GM18909 (cell line): ENCODE results near the gene DDX31.

ENCODE experiments used
- ATAC-seq: cut with Tn5 transposase; IDR thresholded peaks from one replicate; pipeline ENCODE4 v1.9.1; 2021; ENCODE audit warnings: mild to moderate bottlenecking; ENCODE audit not compliant: unreplicated experiment, poor library complexity

Gene DDX31

DNA sequence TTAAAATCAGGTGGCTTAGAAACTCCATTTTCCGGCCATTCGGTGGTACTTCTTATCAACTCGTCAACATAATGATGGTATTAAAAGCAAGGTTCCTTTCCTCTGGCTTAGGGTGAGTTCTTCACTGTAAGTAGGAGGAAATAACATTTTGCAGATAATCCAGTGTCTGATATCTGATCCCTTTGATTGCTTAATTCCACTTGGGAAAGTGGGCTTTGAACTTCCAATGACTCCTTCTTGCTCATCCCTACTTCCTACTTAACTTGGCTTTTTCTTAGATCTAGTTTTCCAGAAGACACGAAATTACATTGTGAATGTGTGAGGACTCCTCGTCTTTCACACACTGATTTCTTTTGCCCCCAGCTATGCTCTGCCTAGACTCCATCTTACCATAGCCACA is 31.5 kb downstream of the DDX31 start:
- no peak for ATAC-seq

DNA sequence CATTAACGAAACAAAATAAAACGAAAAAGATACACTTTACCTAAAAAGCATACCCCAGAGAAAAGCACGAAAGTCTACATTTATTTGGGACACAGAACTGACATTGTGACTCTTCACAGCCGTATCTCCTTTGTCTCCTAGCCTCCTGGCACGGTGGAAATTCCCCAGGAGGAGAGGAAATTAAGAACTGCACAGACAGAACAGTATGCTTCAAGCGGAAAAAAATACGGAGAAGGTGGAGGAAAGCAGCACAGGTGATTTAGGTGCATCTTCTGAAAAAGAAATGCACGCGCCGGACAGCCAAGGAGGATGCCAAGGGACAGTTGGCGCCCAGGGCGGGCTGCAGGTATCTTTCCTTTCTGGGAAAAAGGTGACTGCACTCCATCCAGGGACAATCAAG is 32.0 kb downstream of the DDX31 start:
- no peak for ATAC-seq

DNA sequence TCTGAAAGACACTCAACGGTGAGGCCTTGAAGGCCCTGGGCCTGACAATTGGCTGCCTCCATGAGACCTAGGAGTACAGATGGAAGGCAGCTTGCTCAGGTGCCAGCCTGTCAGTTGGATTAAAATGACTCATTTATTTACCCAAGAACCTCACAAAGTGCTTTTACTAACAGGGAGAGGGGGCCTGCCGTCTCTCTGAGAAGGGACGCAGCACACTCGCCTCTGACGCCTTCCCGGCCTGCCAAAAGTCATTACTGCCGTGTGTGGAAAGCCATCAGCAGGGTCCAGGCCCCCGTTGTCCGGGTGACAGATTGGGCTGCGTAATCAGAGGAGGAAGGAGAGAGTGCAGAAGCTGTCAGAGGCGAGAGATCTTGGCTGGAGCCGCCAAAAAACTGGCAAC is 32.4 kb downstream of the DDX31 start:
- ATAC-seq: no peak

DNA sequence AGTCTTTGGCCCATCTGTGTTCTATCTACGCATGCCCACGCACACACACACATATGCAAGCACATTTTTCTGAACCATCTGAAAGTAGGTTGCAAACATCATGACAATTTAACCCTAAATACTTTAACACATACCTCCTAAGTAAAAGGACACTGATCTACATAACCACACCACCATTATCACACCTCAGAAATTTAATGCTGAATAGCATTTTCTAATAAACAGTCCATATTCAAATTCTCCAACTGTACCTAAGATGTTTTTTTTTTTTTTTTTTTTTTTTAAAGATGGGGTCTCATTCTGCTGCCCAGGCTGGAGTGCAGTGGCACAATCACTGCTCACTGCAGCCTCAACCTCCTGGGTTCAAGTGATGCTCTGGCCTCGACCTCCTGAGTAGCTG is 35.5 kb downstream of the DDX31 start:
- no peak for ATAC-seq

DNA sequence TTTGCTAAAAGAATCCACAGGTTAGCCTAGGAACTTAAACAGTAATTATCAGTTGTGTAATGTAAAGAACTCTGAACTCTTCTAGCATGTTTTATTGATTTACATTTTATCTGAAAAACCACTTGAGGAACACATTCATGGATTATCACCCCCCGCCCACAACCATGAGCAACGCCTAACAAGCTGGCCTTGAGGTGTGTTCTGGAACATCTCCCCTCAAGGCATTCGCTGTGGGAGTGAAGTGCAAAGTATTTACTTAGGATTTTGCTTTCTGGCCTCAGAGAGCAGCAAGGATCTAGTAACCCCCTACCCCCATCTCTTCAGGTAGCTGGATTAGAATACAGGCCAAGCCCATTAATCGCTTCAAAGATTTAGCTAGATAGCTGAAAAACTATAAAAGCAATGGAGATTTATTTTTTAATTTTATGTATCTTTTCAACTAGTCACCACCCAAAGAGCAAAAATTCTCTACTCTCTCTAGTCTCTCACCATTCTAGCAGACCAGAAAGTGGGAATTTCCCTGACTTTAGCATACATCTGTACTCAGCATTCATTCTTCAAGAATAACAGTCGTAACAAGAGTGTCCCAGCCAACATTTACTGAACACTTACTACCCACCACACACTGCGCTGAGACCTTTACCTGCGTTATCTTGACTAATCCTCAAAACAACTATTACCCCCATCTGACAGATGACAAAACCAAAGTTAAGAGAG is 37.2 kb downstream of the DDX31 start:
- no peak for ATAC-seq

DNA sequence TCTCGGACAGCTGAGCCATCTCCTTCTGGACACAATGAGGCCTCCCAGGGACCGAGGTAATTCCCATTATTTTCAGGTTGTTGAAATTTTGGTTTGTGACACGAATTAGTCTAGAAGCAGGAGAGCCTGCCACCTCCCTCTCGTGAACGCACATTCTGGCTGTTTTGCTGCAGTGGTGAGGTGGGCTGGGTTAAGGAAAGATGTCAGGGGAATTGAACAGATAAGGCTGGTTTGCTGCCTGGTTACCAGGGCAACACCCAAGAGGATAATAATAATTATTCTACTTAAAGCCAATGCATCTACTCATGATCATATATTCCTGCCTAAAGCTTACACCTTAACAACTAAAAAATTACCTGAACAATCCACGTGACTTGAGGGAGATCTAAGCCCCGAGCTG is 38.1 kb downstream of the DDX31 start:
- no peak for ATAC-seq

DNA sequence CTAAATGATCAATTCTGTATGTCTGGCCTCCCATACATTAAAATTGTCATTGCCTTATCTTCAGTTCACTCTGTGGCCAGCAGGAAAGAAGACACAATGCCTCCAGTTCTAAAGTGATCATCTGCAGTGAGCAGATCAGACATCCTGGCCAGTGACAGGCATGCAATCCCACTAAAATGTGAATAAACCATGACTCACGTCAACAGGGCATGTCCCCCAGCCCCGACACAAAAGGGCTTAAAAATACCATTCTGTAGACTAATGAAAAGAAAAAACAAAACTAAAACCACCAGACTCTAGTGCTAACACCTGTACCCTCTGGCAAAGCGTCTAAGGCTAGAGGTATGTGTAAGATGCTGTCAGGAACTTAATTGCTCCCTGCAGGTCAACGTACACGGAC is 38.5 kb downstream of the DDX31 start:
- no peak for ATAC-seq

DNA sequence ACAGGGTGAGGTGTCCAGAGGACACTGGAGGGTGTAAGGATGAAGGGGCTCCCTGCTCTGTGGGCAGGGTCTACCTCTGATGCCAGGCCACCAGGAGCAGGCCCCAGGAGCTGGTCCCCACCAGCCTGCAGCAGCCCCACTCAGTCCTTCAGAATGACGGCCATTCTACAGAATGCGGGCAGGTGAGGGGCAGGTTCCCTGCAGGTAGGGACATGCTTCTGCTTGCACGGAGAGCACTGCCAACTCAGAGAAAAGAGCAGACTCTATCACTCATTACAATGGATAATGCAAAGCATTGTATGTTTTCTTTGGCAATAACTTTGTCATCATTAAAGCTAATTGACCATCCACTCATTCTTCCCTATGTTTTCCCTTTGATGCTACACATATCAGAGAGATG is 39.0 kb downstream of the DDX31 start:
- ATAC-seq: no peak

DNA sequence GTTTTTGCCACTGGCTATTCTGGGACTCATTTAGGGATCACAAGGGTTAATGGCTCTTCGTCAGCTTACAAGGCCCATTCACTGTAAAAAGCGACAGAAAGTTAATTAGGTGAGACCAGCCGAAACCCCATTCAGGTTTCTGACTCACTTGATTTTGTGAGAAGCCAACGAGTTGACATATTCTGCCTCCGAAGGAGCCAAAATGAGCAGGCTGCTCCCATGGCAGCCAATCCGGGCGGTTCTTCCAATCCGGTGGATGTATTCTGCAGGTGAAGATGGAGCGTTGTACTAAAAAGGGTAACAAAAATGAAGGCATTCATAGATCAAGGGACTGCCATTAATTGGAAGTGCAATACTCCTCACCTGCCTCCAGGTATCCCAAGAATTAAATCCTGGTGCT is 39.7 kb downstream of the DDX31 start:
- ATAC-seq: no peak

DNA sequence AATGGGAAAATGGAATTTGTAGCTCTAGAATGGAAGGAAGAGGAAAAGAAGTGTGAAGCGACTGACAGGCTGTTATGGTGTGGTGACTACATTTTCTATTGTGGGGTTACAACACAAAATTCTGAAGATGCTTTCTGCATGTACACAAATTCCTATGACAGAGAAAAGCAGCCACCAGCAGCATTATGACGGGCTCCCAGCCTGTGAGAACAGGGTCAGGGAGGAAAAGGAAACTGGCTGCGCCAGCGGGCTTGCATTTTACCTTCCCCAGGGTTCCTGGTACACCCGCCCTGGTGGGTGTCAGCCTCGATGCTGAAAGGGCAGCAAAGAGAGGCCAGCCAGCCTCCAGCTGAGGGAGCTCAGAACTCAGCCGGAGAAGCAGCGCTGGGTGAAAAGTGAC is 41.0 kb downstream of the DDX31 start:
- no peak for ATAC-seq

DNA sequence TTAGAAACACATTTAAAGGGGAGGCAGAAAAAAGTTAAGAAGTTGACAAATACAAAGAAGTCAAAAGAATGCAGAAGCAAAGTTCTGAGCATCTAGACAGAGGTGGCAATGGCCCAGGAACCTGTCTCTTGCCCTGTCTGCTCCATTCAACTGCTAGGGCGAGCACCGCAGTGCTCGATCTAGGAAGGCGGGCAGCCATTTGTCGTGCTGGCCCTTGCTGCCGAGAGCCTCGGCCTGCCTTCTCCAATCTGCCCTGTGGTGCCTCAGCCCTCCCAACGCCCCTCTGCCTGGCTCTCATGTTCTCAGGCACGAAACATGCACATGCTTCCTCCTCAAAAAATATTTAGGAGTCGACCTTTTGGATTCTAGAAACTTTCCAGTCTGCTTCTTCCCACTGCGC is 42.2 kb downstream of the DDX31 start:
- no peak for ATAC-seq

DNA sequence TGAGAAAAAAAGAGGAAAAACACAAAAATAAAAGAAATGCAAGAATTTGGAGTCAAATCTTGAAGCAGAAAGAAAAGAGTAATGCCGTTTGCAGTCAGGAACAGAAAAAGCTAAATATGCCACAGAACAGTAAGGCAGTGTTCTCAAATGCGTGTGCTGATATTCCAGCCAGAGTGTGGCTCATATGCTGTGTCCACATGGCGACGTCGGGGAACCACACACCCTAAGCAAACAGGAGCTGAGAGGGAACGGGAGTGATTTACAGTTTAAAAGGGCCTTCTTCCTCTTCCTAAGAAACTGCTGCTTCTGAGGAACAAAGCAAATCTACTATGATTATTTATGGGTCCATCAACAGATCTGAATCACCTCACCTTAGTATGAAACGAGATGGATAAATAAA is 42.7 kb downstream of the DDX31 start:
- ATAC-seq: no peak

DNA sequence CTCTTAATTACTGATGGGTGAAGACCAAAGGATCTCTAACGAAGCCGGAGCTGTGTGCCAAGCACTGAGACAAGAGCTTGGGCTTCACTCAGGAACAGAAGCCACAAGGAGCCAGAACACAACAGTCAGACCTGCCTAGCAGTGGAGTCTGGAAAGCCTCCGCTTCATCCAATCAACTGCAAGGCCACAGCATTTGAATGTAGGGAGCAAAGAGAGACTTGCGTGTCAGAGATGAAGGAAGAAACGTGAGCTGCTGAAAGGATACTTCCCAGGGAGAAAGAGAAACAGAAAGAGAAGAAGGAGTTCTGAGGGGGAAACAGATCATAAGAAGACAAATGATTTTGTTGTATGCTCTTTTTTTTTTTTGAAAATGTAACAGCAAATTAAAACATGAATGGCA is 43.5 kb downstream of the DDX31 start:
- ATAC-seq: no peak

DNA sequence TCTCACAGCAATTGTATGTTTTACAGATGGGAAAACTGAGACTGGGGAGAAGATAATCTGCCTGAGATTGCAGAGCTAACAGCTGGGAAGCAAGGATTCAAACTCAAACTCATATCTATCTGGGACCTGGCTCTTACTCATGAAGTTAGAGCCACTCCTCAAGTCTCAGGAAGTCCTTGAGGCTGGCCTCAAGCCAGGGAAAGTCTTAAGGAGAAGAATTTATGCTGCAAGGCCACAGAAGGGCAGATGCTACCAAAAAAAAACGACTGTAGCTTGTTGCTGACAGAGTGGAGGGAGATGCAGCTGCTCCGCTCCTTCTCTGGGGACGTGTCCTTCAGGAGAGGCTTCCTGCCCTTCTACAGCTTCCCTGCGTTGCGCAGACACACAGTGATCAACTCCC is 47.6 kb downstream of the DDX31 start:
- ATAC-seq: no peak

DNA sequence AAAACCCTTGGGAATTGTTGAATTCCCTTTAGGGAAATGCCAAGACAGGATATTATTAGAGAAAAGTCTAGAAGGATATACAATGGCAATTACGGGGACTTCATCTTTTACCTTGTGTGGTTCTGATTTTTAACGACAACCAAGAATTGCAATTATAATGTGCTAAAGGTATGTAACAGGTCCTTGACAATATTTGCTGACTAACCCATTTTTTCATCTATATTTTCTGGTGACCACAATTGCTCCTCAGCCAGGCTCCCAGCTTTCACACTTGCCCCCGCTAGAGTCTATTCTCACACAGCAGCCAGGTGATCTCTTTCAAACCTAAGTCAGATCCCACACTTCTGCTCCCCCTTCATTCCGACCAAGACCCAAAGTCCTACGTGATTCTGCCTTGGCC is 53.1 kb downstream of the DDX31 start:
- no peak for ATAC-seq

DNA sequence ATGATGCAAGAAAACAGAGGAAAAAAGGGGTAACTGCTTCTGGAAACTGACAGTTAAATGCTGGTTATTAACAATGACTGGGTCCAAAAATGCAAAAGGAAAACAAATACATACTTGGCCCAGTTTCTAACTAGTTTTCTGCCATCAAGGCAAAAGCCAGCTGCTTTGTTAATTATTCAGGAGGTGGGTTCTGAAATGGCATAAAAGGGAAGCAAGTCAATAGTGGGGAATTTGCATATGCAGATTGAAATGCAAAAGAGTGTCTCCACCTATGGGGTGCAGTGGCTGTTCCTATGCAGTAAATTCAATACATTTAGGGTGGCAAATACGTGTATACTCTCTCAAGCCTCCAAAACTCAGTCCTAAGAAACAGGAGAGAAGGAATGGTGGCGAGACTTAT is 54.0 kb downstream of the DDX31 start:
- ATAC-seq: no peak

DNA sequence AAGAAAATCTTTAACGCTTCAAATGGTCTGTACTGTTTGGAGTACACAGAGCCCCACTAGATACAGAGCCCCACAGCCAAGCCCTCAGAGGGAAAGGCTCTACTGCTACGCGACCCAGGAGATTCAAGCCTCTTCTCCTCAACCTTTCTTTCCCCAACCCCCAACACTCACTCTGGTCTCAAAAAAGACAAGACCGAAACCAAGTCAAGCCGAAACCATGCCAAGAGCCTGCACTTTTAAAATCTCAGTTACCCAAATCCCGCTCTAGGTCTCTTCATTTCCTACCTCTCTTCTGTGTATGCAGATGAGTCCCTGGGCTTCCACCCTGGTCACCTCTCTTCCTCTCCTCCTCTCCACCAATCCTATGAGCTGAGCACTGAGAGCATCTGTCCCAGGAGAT is 55.5 kb downstream of the DDX31 start:
- ATAC-seq: no peak

DNA sequence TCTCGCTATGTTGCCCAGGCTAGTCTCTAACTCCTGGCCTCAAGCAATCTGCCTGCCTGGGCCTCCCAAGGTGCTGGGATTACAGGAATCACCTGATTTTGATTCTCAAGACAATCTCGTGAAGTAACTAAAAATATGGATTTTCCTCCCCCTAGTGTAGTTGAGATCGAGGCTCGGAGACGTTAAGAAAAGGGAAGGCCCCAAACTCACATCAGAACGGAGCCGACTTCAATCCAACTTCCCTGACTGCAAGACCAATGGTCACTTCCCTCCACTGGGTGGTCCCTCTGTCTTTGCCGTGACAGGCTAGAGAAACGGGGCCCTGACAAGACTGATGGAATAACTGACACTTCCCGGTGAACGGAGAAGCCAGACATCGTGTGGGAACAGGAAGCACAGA is 59.1 kb downstream of the DDX31 start:
- no peak for ATAC-seq

DNA sequence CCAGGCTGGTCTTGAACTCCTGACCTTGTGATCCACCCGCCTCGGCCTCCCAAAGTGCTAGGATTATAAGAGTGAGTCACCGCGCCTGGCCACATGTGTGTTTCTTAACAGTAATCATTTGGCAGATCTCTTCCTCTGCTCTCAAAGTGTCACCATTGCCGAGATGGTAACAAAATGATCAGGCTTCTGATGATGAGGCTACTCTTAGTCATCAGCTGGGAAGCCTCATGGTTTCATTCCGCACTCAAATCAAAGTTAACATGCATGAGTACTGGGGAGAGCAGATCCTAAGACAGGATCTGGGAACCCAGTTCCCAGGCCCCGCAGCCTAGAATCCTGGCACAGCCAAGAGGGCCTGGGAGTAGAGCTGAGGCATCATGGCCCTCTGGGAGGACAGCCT is 60.0 kb downstream of the DDX31 start:
- ATAC-seq: no peak

DNA sequence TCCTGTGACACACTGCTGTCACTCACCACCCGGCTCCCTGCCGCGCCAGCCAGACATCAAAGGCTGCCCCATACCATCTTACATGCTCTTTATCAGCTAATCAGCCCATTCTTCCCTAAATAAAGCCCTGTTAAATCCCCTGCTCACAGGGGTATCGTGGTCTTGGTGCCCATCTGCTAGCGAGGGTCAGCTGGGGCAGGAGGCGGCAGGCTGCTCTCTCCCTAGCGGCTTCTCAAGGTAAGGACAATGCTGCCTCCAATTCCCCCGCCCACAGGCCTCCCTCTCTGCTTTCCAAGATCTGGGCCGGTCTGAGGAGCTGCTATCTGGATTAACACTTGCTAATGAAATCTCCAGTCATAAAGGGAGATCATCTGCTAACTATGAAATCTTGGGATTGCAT is 60.6 kb downstream of the DDX31 start:
- ATAC-seq: no peak

DNA sequence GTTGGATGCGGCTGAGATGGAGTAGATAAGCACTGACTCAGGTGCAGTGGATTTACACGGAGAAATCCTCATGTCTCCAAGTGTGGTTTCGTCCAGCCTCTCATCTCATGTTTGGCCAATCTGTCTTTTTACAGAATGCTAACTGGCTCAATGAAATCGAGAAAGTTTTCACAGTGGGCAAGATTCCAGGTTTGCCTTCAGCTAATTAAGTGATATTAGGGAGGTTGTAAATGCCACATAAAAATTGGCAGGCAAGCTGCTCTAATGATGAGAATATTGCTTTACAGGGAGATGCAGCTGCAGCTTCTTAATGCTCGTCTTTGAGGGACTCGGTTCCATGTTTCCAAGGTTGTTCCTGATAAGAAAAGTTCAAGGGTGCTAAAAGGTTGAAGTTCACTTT is 63.7 kb downstream of the DDX31 start:
- no peak for ATAC-seq

DNA sequence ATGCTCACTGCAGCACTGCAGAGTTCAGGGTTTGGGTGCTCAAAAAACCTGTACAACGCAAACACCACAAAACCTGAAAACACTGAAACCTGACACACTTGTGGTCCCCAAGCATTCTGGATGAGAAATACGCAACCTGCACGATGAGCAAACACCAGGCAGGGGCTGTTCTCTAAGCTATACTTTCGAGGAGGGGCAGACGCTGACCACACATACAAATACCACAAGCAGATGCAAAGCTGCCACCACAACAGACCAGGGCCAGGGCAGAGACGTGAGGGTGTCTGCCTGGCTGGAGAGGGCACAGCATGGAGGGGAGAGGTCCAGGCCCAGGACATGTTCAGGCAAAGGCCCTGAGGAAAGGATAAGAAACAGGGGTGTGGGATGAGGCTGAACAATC is 64.4 kb downstream of the DDX31 start:
- no peak for ATAC-seq

DNA sequence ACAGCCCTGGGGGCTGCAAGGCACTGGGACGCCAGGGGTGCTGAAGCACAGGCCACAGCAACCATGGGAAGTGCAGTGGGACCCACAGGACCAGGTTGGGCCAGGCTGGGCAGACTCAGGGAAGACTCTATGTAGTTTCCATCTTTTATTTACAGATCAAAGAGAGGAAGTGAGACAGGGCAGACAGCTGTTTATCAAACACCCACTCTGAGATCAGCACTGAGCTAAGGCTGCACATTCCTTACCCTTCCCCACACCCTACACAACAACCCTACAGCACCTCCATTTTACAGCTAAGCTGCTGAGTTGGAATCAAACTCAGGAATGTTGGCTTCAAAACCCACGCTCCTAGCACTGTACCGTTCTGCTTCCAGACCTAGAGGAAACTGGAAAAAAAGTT is 67.6 kb downstream of the DDX31 start:
- ATAC-seq: no peak
